ELR (cell line): ENCODE results near the gene CHRNB2.

Experiments
- DNase-seq: peaks from one replicate; pipeline ENCODE4 v3.0.0-alpha.2; 2015; ENCODE audit warnings: low read depth

The CHRNB2 gene

GRCh38 chr1:154553056-154554030 is 14.2 kb upstream of the CHRNB2 start:
- DNase-seq = no peak

GRCh38 chr1:154556422-154556821 is 11.2 kb upstream of the CHRNB2 start:
- peak; percentile 40 for DNase-seq

- DNase-seq = no peak
Measured at GRCh38 chr1:154557248-154557938, 10.2 kb upstream of the CHRNB2 start.

- DNase-seq = peak; percentile 49
Measured at GRCh38 chr1:154557939-154558719, 9.4 kb upstream of the CHRNB2 start, which contains the start of gene UBE2Q1. UBE2Q1 (minus strand) TSS chr1:154558662; CDS start chr1:154558553, 109 bp downstream.

- DNase-seq = peak; percentile 99
Measured at GRCh38 chr1:154558720-154559465, 8.7 kb upstream of the CHRNB2 start.

- peak; percentile 94 for DNase-seq
Measured at GRCh38 chr1:154559466-154560044, 8.0 kb upstream of the CHRNB2 start.

- no peak for DNase-seq
Measured at GRCh38 chr1:154565876-154566275, 1.7 kb upstream of the CHRNB2 start.

- DNase-seq = no peak
Measured at GRCh38 chr1:154568157-154568815, 708 bp downstream of the CHRNB2 start.

GRCh38 chr1:154571244-154571963 is 3.8 kb downstream of the CHRNB2 start:
- no peak for DNase-seq

- no peak for DNase-seq
Measured at GRCh38 chr1:154571964-154572288, 4.3 kb downstream of the CHRNB2 start.

GRCh38 chr1:154572468-154573167 is 5.0 kb downstream of the CHRNB2 start:
- no peak for DNase-seq

- DNase-seq = no peak
Measured at GRCh38 chr1:154573168-154573510, 5.6 kb downstream of the CHRNB2 start.

- peak; percentile 27 for DNase-seq
Measured at GRCh38 chr1:154574716-154575115, 7.1 kb downstream of the CHRNB2 start.

- DNase-seq = no peak
Measured at GRCh38 chr1:154575147-154575927, 7.8 kb downstream of the CHRNB2 start.

GRCh38 chr1:154575951-154576566 is 8.5 kb downstream of the CHRNB2 start:
- DNase-seq = no peak

- DNase-seq = no peak
Measured at GRCh38 chr1:154577346-154578057, 9.9 kb downstream of the CHRNB2 start.

- no peak for DNase-seq
Measured at GRCh38 chr1:154578058-154578418, 10.5 kb downstream of the CHRNB2 start.

GRCh38 chr1:154579374-154579773 is 11.8 kb downstream of the CHRNB2 start:
- DNase-seq = no peak
